Measurements from ENCODE around the gene SRI. TPM values are rescaled to one million over a fixed set of nuclear protein-coding genes. Genes with fewer than 3 reads are reported as not detected.

SRI gene
- polyA plus RNA-seq, 3 donors: 54.6 to 117 (median 101) TPM

DNA sequence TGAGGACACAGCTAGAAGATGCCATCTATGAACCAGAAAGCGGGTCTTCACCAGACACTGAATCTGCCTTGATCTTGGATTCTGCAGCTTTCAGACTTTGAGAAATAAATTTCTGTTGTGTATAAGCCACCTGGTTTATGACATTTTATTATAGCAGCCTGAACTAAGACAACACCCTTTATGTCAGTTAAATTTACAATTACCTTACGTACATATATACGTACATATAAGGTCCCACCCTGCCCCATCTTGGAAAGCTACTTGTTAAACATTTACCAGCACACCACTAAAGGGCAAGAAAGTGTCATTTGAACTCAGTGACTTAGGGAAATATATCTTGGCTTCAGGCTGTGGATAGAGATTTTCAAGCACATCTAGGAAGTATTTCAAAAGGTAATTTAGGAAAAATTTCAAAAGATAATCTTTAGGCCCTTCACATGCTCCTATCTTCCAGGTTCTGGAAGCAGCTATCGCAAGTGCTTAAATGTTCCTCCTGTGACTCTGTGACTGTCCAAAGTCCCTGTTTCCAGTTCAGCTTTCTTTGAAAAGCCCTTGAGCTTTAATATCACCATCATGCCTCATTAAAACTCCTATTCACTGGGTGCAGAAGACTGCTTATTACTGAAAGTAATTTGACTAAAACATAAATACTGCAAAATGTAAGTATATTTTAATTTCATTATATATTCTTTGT is 9.6 kb upstream of the SRI start:
- no peak overlapping the region for H3K27ac ChIP-seq (ENCODE audit: low read depth, low read length)
- 94 to 98% (median 96%) methylated on average over 4 of the region's 4 CpGs for WGBS, 3 donors

DNA sequence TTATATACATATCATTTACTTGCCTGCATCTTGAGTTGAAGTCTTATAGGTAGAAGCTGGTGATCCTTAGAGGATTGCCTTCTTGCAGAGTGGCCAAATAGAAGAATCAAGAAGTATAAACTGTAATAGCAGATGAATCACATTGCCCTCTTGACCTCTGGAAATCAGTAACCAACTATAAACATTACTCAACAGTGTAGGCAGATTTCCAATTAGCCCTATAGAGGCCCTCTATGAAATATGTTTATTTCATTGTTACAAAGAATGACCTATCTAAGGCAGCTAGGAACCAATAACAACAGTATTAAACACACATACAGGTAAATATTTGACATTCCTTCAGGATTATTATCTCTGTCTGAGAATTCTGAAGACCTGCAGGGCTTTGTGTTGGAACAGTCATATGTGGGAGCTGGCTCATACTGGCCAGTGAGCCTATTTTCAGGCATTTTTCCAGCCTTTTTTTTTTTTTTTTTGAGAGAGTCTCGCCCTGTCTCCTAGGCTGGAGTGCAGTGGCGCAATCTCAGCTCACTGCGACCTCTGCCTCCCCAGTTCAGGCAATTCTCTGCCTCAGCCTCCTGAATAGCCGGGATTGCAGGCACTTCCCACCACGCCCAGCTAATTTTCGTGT is 7.2 kb upstream of the SRI start:
- no peak overlapping the region for H3K27ac ChIP-seq (ENCODE audit: low read depth, low read length)
- 47 to 73% (median 70%) methylated on average over 6 of the region's 6 CpGs for WGBS, 3 donors

DNA sequence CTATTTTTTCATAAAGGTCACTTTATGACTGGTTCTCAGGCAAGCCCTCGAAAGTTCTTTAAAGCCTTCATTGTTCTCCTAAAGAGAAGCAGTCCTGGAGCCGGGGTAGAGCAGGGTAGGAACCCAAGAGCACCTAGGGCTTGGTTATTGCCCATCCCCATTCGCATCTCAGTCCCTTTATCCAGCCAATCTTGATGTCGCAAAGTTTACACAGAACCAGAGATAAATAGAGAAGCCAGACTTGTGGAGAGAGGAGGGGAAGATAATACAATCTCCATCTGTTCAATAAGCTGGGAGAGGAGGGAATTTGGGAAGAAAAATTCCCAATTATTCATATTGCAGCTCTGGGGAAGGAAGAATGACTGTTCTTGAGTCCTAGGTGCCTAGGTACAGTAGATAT is 6.4 kb upstream of the SRI start:
- no peak overlapping the region for H3K27ac ChIP-seq (ENCODE audit: low read depth, low read length)
- WGBS, 3 donors: 69 to 95% (median 88%) methylated on average over 4 of the region's 4 CpGs

DNA sequence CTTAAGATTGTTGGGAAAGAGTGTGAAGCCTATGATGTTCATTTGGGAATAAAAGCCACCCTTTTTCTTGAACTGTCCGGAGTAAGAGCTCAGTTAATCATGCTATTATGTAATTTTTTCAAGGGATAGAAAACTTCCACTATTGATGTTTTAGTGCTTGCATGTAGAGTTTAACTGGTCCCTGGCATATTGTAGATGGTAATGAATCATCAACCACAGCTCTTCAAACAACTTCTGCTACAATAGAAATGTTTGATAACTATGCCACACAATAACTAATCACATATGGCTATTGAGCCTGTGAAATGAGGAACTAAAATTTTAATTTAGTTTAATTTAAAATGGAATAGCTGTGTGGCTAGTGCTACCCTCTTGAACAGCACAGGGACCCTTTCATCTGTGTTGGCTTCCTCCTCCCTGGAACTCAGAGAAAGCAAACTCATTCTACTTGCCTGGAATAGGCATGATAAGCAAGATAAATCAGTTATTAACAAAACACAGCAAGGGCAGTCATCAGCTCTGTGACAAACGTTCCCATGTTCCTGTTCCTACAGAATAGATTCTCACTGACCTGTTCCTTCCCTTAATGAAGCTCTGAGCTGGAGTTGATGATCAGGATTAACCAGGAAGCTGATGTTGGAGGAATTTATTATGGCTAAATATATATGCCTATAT is 4.9 kb upstream of the SRI start:
- 41 to 46% (median 44%) methylated on average over 2 of the region's 2 CpGs for WGBS, 3 donors
- H3K27ac ChIP-seq (ENCODE audit: low read depth, low read length): no peak overlapping the region

DNA sequence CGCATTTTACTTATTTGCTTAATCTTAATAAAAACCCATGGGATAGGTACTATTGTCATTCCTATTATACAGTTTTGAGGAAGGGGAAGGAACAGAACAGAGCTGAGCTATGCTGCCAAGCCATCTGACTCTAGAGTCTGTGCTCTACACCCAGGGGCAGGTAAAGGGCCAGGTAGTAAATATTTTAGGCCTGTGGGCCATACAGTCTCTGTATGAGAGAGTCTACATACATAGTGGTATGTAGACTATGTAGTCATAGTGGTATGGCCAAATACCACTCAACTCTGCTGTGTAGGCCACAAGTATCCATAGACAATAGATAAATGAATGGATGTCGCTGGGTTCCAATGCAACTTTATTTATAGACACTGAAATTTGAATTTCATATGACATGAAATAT is 3.4 kb upstream of the SRI start:
- no peak overlapping the region for H3K27ac ChIP-seq (ENCODE audit: low read depth, low read length)
- WGBS, 3 donors: 97 to 99% (median 97%) methylated on average over 2 of the region's 2 CpGs

DNA sequence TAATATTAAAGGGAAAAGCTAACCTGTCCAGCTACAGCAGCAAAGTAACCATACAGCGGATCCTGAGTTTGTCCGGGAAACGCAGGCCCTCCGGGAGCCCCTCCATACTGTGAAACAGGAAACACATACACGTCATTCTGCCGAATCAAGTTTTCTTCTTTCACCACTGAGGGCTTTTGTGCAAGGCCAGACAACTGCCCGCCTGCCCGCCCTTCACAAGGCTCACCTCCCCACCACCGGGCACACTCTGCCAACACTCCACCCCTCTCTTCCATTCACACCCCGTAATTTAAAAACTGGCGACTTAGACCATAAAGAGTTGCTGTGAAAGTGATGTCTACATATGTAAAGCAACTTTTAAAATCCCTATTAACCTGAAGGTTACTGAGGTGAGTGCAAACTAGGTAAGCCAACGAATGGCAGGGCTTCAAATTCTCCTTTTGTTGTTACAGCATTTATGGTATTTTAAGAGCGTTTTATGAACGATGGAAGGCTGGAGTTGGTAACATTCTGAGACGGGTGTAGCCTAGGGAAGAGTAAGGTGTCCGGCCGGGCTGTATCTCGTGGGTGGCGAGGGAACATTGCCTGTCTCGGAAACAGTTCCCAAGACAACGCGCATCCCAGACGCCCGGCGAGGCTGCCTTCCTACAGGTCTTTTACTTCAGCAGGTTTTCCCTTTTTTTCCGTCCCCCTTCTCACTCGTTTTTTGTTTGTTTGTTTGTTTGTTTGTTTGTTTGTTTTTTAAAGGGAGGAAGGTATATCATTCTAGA is 817 bp downstream of the SRI start:
- 0 to 1% (median 0%) methylated on average over 27 of the region's 27 CpGs for WGBS, 3 donors
- no peak overlapping the region for H3K27ac ChIP-seq (ENCODE audit: low read depth, low read length)

DNA sequence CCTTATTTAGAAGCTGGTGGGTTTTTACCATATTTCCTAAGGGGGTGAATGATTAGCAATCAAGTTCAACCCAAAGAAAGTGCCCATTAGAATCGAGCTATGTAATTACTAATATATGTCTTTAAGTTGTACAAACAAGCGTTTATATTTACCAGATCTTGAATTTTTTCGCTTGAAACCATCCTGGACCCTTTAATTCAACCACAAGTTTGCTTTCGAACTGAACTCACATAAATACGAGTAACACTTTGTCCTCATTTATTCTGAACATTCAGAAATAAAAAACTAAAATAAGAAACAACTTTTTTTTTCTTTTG is 1.5 kb downstream of the SRI start:
- 31 to 36% (median 35%) methylated on average over 5 of the region's 5 CpGs for WGBS, 3 donors
- no peak overlapping the region for H3K27ac ChIP-seq (ENCODE audit: low read depth, low read length)

DNA sequence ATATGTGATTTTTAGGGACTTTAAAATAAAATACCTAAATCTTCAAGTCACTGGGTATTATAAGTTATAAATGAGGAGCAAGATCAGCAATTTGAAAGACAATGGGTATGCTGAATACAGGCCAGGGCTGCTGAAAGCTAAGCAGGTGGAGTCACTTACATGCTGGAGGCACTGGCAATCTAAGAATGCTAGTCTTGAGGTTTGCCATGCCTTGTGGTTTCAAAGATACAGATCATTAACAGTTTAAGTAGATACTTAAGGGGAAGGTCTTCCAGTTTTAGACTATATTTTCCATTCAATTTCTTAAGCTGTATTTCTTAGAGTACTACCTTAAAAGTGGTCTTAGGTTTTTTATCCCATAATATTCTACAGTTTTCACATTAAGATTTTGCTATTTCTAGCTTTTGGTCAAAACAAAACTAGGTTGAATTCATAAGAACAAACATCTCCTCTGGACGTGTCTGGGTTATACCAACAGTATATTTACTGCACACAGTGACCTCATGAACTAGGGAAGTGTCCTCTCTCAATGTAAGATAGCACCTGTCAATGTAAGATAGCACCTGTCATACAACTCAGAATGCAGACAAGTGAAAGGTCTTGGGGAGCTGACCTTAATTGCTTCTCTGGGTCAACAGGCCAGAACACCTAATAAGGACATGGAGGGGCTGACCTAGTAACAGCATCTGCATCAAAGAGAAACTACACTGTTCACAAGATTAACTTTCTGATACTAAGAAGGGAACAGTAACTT is 2.0 kb downstream of the SRI start:
- H3K27ac ChIP-seq (ENCODE audit: low read depth, low read length): no peak overlapping the region

DNA sequence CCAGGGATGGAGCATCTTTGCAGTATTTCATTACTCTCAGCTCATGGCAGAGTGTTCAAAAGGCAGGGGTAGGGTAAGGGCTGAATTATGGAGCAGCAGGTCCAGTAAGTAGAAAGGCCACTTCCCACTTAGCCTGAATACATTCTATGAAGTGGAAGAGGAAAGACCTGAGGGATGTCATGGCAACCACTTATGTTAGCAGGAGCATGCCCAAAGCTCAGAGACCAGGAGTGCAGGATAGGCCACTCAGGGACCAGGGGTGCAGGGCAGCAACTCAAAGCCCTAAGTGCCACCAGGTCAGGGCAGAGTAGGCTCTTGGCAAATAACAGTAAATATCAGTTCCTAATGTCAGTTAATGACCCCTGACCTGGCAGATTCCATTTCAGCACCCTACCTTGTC is 3.6 kb downstream of the SRI start:
- H3K27ac ChIP-seq (ENCODE audit: low read depth, low read length): no peak overlapping the region

More for the DNA sequence above, 2.0 kb downstream of the SRI start:
- WGBS, 3 donors: 28 to 33% (median 31%) methylated on average over 1 of the region's 1 CpG

DNA sequence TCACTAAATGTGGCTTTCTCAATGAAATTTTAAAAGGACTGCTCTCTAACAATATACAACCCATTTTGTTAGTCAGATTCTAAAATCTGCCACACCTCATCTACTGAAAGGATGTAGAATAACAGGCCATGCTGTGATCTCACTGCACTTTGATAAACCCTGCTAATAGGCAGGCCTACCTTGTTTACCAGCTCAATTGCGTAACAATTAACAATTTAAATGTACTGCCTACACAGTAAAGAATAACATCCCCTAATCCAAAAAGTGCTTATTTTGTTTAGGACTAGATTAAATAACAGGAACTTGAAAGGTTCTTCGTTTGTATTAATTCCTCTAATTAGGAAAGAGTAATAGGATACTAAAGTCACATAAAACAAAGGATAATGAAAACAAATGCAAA is 4.5 kb downstream of the SRI start:
- H3K27ac ChIP-seq (ENCODE audit: low read depth, low read length): no peak overlapping the region
- WGBS, 3 donors: 68 to 79% (median 68%) methylated on average over 2 of the region's 2 CpGs

DNA sequence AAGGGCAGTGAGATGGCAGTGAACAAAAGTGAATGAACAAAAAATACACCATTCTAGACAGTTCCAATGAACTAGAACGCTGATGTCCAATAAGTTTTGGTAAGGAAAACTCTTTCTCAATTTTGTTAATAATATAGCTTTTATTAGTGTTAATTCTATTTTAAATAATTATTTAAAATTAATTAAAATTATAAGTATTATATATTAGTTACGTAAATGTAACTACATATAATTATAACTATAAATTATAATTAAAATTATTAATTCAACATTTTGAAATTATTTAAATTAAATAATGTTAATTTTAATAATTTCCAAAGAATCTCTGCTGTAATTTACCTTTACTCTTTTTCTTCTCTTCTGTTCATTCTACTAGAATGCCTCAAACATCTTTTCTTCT is 5.4 kb downstream of the SRI start:
- no peak overlapping the region for H3K27ac ChIP-seq (ENCODE audit: low read depth, low read length)
- 92 to 96% (median 96%) methylated on average over 2 of the region's 2 CpGs for WGBS, 3 donors

DNA sequence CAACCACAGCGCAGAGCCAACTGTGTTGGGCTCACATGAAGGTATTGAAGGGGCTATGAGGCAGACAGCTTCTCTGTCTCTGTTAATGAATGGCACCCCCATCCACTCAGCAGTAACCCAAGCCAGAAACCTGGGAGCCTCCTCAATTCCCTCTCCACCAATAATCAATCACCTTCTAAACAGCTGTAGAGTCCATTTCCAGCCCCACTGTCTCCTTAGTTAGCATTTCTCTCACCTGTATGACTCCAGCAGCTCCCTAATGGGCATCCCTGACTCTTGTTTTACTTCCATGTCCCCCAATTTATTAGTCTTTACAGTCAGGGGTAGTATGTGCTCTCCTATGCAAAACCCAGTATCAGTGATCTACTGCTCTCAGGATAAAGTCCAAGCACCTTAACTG is 6.9 kb downstream of the SRI start:
- WGBS, 3 donors: 100% methylated on average over 1 of the region's 1 CpG
- H3K27ac ChIP-seq (ENCODE audit: low read depth, low read length): no peak overlapping the region

DNA sequence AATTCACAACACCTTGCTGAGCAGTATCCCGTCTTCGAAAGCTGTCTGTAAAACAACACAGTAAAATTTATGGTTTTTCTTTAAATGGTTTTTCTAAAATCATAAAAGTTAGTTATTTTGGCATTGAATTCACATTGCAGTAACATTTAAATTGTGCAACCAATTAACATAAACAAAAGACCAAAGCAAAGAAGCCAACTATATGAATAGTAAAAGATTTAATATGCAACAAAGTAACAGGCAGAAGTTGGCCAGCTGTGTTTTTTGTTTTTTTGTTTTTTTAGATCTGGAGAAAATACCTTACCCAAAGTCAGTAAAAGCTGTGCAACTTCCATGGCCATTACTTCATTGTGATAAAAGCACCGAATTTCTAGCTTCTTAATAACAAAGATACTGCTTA is 11.3 kb downstream of the SRI start:
- WGBS, 3 donors: 91 to 94% (median 92%) methylated on average over 3 of the region's 3 CpGs
- H3K27ac ChIP-seq (ENCODE audit: low read depth, low read length): no peak overlapping the region

DNA sequence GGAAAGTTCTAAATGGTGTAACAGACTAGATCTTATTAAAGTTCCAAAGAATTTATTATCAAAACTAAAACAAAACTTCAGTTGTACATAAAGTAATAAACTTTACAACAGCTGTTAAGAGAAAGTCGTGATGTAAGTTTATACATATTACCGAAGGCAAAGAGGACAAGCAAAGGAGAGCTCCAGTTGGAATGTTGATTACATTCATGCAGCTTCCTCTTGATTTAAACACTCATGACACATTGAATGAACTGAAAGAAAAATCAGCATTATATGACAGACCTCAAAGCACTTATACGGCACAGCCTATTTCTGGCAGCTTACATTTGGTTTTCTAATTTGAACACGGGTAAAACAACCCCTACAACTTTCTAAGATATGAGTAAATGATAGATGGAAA is 13.6 kb downstream of the SRI start:
- WGBS, 3 donors: 83 to 92% (median 89%) methylated on average over 4 of the region's 4 CpGs
- no peak overlapping the region for H3K27ac ChIP-seq (ENCODE audit: low read depth, low read length)

DNA sequence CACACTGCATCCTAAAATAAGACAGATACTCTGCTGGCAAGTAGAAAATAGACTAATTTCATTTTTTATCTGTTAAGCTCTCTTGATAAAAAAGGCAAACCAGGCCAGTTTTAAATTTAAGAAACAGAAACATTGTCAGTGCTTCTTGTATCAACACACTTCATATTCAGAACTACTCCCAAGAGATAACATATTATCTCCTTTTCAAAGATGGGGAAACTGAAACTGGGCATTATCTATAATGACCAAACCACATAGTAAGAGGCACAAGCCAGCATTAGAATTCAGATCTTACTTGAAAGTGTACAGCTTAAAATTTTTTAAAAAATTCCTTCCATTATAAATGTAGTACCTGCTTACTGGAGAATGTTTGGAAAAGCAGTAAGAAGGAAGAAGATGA is 14.7 kb downstream of the SRI start:
- H3K27ac ChIP-seq (ENCODE audit: low read depth, low read length): no peak overlapping the region

DNA sequence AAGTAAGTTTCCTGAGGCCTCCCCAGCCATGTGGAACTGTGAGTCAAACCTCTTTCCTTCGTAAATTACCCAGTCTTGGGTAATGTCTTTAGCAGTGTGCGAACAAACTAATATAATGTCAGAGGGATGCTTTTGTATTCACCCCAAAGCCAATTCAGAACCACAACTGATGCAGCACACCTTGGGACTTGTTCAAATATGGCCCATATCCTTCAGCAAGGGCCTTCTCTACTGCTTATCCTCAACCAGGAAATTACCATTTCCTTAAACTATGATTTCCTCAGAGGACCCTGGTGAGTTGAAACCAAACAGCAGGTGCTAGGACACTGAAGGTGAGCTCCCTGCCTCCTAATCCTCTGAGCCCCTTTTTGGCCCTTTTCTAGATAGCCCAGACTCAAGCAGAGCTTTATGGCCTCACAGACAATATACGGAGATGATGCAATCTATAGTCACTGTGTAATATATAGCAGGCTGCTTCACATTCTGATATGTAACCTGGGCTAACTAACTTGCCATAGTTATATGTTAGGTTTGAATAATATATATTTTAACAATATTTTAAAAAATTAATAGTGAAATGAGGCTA is 15.2 kb downstream of the SRI start:
- WGBS, 3 donors: 89 to 96% (median 89%) methylated on average over 3 of the region's 3 CpGs
- H3K27ac ChIP-seq (ENCODE audit: low read depth, low read length): no peak overlapping the region

DNA sequence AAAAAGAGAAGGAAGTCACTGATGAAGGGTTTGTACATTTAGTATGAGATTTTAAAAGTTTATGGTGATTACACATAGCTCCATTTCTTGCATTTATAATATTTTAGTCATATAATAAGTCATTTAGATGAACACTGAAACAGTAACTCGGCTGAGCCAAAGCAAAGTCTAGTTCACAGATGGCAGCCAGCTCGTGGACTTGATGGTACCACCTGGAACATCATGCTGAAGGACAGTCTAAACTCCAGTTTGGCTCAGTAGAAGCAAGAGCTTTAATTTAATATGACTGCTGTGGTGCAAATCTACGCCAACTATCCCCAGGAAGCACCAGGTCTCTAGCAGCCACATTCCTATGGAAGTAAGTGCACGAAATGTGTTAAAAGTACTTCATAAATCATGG is 16.4 kb downstream of the SRI start:
- 93 to 94% (median 94%) methylated on average over 4 of the region's 4 CpGs for WGBS, 3 donors

DNA sequence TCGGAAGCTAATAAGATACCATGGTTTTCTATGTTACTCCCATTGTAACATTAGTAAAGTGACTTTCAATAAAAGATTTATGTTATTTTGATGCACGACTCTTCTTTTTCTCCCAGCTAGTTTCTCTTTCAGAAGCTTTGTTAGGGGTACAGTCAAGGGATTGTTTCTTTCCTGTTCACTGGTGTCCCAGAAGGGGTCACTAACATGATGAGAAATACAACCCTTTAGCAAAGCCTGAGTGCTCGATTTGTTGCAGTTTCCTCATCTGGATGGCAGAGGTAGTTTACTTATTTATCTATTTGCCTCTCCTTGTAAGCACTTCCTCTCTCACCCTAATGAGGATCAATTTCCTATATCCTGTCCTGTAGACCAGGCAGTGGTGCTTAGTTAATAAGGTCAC is 17.0 kb downstream of the SRI start:
- H3K27ac ChIP-seq (ENCODE audit: low read depth, low read length): no peak overlapping the region
- WGBS, 3 donors: 80 to 88% (median 83%) methylated on average over 3 of the region's 3 CpGs

More for the DNA sequence above, 16.4 kb downstream of the SRI start:
- no peak overlapping the region for H3K27ac ChIP-seq (ENCODE audit: low read depth, low read length)

Measured in adipose tissue (tissue), 3 donors.